ENCODE results near the gene ODF4.
"Not testable (repeated sequence)": the region's sequence is repeated elsewhere in the genome, so short reads cannot be mapped to it uniquely, and the experiment has no call there.

ODF4 gene

DNA sequence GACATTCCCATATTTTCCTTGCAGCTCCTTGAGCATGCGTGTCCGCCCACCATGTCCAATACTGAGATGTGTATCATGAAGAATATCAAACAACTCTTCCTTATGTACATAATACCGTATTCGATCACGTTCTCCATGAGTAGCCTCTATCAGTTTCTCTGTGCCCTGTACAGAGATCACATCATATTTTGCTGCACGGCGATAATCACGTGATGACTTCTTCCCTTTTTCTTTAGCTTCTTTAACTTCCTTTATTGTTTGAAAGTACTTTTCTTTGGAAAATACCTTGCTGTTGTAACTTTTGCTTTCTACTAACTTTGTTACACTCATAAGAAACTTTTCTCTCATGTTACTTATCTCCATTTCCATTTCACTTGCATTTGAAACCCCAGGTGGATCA, 30.3 kb downstream of the ODF4 start:
- DNase-seq (ENCODE audit: low read depth), result no peak

- no peak for DNase-seq (ENCODE audit: low read depth)
These were observed 32.1 kb downstream of the ODF4 start for GRCh38 chr17:8371786-8372185.

GRCh38 chr17:8372422-8372821, 32.8 kb downstream of the ODF4 start:
- DNase-seq (ENCODE audit: low read depth), result no peak

- DNase-seq (ENCODE audit: low read depth), result not testable (repeated sequence)
These were observed 34.2 kb downstream of the ODF4 start for GRCh38 chr17:8373856-8374255.

GRCh38 chr17:8375738-8376259, 36.2 kb downstream of the ODF4 start:
- DNase-seq (ENCODE audit: low read depth), result no peak

- DNase-seq (ENCODE audit: low read depth), result no peak
These were observed 36.8 kb downstream of the ODF4 start, which contains the start of gene KRABD2 for GRCh38 chr17:8376271-8377067. TSS of gene KRABD2 (minus strand) at chr17:8376704.

DNA sequence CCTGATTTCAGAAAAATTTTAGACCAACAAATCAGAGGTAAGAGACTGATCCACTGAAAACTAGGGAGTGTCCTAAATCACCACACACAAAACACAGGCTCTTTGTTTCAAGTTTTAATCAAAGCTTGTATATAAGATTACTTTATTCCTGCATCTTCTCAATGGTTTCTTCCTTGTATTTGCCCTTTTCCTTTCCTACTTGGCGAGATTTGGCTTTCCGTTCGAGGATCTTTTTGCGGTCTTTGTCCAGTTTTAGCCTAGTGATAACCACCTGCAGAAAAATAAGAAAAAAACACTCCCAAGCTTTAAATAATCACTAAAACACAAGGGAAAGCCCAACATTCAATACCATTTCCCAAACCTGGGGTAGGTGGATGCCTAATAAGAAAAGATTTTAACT, 37.8 kb downstream of the ODF4 start:
- no peak for DNase-seq (ENCODE audit: low read depth)

DNA sequence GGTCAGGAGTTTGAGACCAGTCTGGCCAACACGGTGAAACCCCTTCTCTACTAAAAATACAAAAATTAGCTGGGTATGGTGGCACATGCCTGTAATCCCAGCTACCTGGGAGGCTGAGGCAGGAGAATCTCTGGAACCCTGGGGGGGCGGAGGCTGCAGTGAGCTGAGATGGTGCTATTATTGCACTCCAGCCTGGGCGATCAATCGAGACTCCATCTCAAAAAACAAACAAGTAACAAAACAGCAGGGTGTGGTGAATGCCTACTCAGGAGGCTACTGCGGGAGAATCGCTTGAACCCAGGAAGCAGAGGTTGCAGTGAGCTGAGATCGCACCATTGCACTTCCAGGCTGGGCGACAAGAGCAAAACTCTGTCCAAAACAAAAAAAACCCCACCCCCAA, 38.5 kb downstream of the ODF4 start:
- DNase-seq (ENCODE audit: low read depth), result not testable (repeated sequence)

- no peak for DNase-seq (ENCODE audit: low read depth)
These were observed 40.4 kb downstream of the ODF4 start for GRCh38 chr17:8380049-8380448.

- DNase-seq (ENCODE audit: low read depth), result no peak
These were observed 42.6 kb downstream of the ODF4 start for GRCh38 chr17:8382052-8382879.

GRCh38 chr17:8382880-8383142, 43.2 kb downstream of the ODF4 start:
- no peak for DNase-seq (ENCODE audit: low read depth)

DNA sequence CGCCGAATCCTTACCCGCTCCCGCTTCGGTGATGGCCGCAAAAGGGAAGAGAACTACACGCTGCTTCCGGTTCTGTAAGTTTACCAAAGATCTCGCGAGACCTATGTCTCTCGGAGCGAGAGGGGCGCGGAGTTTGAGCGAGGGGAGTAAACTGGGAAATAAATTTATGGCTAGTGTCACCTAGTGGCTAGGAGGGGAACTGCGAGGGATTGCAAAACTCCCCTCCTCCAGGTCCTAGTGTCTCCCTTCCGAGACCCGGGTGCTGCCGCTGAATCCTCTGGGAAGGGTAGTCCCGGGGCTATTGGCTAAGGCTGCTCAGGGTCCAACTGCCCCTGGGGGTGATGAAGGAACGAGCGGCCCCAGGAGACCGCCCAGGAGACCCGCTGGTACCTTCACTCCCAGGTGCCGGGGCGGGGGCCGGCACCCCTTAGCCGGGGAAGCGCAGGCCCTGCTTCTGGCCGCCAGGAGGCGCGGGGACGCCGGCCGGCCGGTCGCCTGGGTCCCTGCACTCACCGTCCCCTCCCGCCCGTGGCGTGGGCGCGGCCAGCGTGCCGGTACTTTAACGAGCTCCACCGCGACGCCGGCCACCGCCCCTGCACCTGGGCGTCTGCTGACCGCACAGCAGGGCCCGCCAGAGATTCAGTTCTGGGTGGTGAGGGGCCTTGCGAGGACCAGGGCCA, 43.6 kb downstream of the ODF4 start, which contains the start of gene RPL26:
RPL26 (minus strand) TSS at position 51 of the 680 bp plus-strand sequence. CDS start 883 bp downstream, outside the sequence.
- peak; percentile 97 for DNase-seq (ENCODE audit: low read depth)

DNA sequence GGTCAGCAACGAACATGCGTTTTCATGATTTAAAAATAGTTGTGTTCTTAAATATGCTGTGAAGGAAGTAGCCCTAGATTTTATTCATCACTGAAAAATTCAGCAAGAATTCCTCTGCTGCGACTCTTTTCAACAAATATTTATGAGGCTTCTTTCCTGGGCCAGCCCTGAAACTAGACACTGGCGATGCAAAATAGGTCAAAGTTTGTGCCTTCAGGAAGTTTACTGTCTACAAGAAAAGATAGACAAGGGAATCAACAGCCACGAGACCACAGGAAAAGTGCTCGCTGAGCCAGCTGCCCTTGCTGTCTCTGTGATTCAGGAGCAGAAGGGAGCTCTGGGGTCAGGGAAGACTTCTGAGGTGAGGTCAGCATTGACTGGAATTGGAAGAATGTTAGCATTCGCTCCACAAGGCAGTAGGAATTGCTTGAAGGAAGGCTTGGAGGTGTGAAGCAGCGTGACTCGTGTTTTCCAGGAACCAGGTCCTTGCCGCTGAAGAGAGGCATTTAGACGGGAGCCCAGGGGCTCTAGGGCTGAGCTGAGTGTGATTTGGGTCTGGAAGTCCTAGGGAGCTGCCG, 45.2 kb downstream of the ODF4 start:
- DNase-seq (ENCODE audit: low read depth), result peak; percentile 77

DNA sequence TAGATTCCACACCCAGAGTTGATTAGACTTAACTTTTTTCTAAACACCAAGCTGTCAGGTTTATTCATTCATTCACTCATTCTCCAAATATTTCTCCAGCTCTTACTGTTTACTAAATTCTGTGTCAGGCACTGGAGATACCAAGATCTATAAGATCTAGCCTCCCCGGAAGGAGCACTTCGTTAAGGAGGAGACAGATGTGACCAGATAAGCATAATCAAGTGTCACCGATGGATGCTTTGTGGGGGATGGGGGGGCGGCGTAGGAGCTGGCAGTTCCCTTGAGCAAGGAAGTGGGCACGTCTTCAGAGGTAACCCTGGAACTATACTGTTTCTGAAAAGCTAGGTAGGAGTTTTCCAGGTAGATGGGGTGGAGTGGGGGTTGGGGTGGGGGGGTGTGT, 47.2 kb downstream of the ODF4 start:
- no peak for DNase-seq (ENCODE audit: low read depth)

DNA sequence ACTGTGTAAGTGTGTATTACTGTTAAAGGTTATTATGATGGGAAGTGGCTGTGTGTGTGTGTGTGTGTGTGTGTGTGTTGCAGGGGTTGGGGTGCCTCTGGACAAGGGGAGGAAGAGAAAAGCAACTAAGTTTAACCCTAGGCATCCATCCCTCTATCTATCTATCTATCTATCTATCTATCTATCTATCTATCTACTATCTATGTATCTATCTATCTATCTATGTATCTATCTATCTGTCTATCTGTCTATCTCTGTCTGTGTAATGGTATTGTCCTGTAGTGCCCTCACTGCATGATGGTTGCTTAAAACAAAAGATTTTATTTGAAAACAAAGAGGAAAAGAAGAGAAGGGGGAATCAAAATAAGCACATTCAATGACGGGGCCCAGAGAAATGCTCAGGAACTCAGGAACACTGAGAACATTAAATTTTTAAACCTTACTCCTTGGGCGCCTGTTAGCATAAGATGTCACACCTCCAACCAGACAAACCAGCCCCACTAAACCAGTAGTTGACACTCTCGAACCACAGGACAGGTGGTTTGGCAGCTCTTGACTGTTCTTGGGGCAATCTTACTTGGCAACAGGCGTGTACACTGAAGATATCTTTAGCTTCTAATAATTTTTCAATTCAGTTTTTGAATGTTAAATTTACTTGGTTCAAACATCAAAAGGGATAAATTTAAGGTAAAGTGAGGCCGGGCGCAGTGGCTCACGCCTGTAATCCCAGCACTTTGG, 48.4 kb downstream of the ODF4 start:
- no peak for DNase-seq (ENCODE audit: low read depth)

DNA sequence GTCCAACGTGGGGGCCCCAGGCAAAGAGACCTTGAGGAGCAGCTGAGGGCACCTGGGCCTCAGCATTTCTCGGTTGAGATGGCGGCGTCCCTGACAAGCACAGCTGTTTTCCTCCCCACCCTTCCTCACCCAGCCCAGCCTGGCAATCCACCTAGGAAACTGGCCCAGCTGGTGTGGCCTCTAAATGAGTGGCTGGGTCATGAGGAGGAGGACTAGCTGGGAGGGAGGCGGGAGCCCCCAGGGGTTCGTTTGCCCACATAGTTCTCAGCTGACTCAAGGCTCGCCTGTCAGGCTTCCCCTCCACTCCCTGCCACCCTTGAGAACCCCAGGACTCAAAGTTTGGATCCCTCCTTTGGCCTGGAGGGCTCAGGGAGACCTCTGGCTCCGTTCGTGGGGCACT, 52.1 kb downstream of the ODF4 start:
- DNase-seq (ENCODE audit: low read depth), result no peak

- DNase-seq (ENCODE audit: low read depth), result no peak
These were observed 52.6 kb downstream of the ODF4 start for GRCh38 chr17:8392274-8392673.

DNA sequence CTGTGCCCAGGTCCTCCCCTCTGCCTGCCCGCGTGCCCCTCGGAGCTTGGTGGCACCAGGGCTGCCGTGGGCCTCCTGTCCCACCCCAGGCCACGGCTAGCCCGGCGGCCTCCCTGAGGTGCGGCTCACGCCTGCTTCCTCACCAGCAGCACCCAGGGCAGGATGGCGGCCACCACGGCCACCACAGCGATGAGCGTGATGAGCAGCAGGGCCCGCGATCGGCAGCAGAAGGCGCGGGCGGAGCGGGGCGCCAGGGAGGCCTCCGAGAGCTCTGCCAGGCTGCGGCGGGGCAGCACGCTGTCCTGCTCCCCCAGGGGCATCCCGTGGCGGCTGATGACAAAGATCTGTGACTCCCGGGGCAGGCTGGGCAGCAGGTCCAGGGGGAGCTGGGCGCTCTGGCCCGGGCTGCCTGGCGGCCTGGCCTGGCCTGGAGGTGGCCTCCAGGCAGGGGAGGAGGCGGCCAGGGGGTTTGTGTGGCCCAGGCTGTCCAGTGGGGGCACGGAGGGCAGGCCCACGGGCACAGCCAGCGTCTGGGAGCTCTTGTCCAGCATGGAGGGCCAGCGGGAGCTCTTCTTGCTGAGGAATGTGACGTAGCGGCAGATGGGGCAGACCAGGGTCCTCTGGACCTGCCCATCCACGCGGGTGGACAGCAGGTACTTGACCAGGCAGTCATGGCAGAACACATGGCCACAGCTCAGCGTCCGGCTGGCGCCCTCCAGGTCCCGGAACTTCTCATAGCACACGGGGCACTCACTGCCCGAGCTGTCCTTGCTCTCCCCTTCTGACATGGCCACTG, 53.2 kb downstream of the ODF4 start:
- DNase-seq (ENCODE audit: low read depth), result no peak

GRCh38 chr17:8393470-8394231, 54.0 kb downstream of the ODF4 start:
- no peak for DNase-seq (ENCODE audit: low read depth)

- DNase-seq (ENCODE audit: low read depth), result not testable (repeated sequence)
These were observed 54.9 kb downstream of the ODF4 start for GRCh38 chr17:8394497-8394896.
